B cell (primary cell): ENCODE data around the gene TPSB2.

Experiments used
- EZH2 ChIP-seq: IDR thresholded peaks from 2 replicates; pipeline ENCODE4 v1.6.1; 2012; ENCODE audit warnings: borderline replicate concordance, low read depth, mild to moderate bottlenecking, moderate library complexity, low read length; ENCODE audit not compliant: insufficient read depth, poor library complexity, severe bottlenecking
- TF ChIP-seq, protein P1 (sequence below): fragments of 200-600 bp; IDR thresholded peaks from one replicate; pipeline ENCODE4 v1.8.0; 2022; ENCODE audit warnings: antibody characterized with exemption, mild to moderate bottlenecking

DNA sequence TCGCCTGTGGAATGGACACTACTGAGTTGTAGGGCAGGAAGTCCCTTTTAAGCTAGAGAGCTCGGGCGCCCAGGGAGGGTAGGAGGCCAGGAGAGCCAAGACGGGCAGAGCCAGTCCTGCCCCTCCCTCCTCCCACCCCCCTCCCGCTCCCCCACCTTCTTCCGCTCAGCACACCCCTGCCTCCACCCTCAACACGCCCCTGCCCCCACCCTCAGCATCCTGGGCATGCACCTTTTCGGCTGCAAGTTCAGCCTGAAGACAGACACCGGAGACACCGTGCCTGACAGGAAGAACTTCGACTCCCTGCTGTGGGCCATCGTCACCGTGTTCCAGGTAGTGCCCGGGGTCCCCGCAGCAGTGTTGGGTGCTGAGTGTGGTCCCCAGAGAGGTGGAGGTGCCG lies 23.2 kb downstream of the TPSB2 start:
- TF ChIP-seq, protein P1, sequence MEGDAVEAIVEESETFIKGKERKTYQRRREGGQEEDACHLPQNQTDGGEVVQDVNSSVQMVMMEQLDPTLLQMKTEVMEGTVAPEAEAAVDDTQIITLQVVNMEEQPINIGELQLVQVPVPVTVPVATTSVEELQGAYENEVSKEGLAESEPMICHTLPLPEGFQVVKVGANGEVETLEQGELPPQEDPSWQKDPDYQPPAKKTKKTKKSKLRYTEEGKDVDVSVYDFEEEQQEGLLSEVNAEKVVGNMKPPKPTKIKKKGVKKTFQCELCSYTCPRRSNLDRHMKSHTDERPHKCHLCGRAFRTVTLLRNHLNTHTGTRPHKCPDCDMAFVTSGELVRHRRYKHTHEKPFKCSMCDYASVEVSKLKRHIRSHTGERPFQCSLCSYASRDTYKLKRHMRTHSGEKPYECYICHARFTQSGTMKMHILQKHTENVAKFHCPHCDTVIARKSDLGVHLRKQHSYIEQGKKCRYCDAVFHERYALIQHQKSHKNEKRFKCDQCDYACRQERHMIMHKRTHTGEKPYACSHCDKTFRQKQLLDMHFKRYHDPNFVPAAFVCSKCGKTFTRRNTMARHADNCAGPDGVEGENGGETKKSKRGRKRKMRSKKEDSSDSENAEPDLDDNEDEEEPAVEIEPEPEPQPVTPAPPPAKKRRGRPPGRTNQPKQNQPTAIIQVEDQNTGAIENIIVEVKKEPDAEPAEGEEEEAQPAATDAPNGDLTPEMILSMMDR, result no peak
- TF ChIP-seq EZH2, result no peak
